ENCODE data around the gene RWDD4.

- TF ChIP-seq CTCF (IDR thresholded peaks at IDR 0.05) (no peak), POLR2A (IDR thresholded peaks at IDR 0.05; ENCODE audit: low read depth) (no peak)
Observed at GRCh38 chr4:183691897-183692296, 32.9 kb upstream of the RWDD4 start.
